Activated T-helper 17 cell treated with anti-CD3 and anti-CD28 coated beads, Interleukin-2, amount 50 U/mL, for 72 hours (primary cell): ENCODE results near the gene VANGL2. TPM values are rescaled to one million over a fixed set of nuclear protein-coding genes. Genes with fewer than 3 reads are reported as not detected.

Source experiments
- ATAC-seq: fragments of 150-1000 bp; cut with Tn5 transposase; replicated peaks from 2 replicates; pipeline ENCODE4 v1.10.0; 2021; ENCODE audit warnings: mild to moderate bottlenecking, moderate library complexity
- H3K27ac Mint-ChIP-seq: one replicate; pipeline ENCODE4 v1.8.0; 2022; ENCODE audit warnings: mixed read lengths
- H3K27me3 Mint-ChIP-seq: one replicate; pipeline ENCODE4 v1.8.0; 2022; ENCODE audit warnings: mixed read lengths
- H3K36me3 Mint-ChIP-seq: one replicate; pipeline ENCODE4 v1.8.0; 2022; ENCODE audit warnings: low read depth, mild to moderate bottlenecking, mixed read lengths
- H3K4me1 Mint-ChIP-seq: one replicate; pipeline ENCODE4 v1.8.0; 2022; ENCODE audit warnings: mixed read lengths
- H3K4me3 Mint-ChIP-seq: one replicate; pipeline ENCODE4 v1.8.0; 2022; ENCODE audit warnings: mild to moderate bottlenecking, mixed read lengths
- H3K9me3 Mint-ChIP-seq: one replicate; pipeline ENCODE4 v1.8.0; 2022; ENCODE audit warnings: mixed read lengths
- total RNA-seq, 2 donors: library from RNA; stranded (reverse); gene quantifications; one replicate each; pipeline ENCODE4 v1.2.3, GENCODE V29; 2022

VANGL2 gene
- total RNA-seq, 2 donors from 2014 or later = not detected

DNA sequence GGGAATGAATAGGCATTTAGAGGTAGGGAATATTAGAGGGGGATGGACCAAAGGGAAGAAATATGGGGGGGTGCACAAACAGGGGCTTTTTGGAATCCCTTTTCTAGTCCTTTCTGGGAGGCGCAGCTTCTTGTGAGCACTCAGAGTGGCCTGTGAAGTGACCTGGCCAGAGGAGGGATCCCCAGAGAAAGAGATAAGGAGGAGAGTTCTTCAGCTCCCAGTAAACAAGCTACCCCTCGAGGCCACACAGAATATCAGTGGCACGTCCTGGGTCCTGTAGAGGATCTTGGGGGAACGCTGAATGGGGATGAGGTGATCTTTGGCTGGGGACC is 19.4 kb downstream of the VANGL2 start:
- no peaks in the 10 kb centered on the region for H3K27me3 Mint-ChIP-seq
- no peaks in the 10 kb centered on the region for H3K4me1 Mint-ChIP-seq
- H3K27ac Mint-ChIP-seq = no peak overlapping the region
- no peak for ATAC-seq
- no peak overlapping the region for H3K4me3 Mint-ChIP-seq
- H3K36me3 Mint-ChIP-seq = no peaks in the 10 kb centered on the region
- H3K9me3 Mint-ChIP-seq = no peaks in the 10 kb centered on the region

DNA sequence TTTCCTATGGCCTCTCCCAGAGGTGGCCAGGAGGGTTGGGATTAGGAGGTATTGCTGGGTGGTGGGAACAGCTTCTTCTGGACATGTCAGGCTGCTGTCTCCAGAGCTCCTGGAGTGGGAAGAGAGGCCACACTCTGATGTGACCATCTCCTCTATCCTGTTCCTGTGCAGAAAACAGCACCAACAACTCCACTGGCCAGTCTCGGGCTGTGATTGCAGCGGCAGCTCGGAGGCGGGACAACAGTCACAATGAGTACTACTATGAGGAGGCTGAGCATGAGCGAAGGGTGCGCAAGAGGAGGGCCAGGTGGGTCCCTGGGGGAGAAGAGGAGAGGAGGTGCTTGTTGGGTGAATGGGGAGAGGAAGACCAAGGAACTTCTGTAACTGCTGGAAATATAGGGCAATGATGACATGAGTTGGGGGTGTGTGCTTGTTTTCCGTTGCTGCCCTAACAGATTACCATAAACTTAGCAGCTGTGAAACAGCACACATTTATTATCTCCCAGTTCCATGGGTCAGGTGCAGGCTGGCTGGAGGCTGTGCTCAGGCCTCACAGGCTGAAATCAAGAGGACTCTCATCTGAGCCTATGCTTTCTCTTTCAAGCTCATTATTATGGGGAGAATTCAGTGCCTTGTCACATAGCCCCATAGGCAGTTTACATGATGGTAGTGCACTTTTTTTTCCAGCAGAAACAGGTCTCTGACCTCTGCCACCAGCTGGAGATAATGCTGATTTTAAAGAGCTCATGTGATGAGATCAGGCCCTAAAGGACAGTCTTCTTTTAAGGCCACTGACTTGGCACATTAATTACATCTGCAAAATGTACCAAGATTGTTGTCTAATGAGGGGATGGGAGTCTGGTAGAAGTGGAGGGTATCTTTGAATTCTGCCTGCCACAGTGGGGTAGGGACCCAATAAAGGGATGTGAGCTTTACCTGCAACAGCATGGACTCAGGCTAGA is 20.8 kb downstream of the VANGL2 start:
- H3K27me3 Mint-ChIP-seq = no peaks in the 10 kb centered on the region
- ATAC-seq = no peak
- peak overlapping the region; percentile 18 for H3K27ac Mint-ChIP-seq
- no peak overlapping the region for H3K4me3 Mint-ChIP-seq
- no peaks in the 10 kb centered on the region for H3K9me3 Mint-ChIP-seq
- no peaks in the 10 kb centered on the region for H3K4me1 Mint-ChIP-seq
- no peaks in the 10 kb centered on the region for H3K36me3 Mint-ChIP-seq

DNA sequence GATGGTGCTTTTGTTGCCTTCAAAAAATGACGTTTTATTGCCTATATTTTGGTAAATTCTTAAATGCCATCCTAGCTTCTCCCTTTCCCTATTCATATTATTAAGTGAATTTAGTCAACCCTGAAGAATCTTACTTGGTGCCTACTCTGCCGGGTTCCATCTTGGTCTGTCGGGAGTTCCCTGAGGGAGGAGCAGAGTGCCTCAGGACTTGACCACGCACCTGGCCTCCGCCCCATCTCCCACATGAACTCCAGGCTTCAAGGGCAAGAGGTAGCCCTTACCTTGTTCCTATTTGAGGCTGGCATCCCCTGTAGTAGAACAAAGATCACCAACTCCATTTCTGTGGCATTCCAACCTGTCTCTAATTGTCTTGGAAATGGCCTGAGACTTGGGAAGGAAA is 21.5 kb downstream of the VANGL2 start:
- no peak overlapping the region for H3K27ac Mint-ChIP-seq
- ATAC-seq = no peak
- no peaks in the 10 kb centered on the region for H3K27me3 Mint-ChIP-seq
- no peak overlapping the region for H3K4me3 Mint-ChIP-seq
- no peaks in the 10 kb centered on the region for H3K4me1 Mint-ChIP-seq
- no peaks in the 10 kb centered on the region for H3K36me3 Mint-ChIP-seq
- H3K9me3 Mint-ChIP-seq = no peaks in the 10 kb centered on the region

DNA sequence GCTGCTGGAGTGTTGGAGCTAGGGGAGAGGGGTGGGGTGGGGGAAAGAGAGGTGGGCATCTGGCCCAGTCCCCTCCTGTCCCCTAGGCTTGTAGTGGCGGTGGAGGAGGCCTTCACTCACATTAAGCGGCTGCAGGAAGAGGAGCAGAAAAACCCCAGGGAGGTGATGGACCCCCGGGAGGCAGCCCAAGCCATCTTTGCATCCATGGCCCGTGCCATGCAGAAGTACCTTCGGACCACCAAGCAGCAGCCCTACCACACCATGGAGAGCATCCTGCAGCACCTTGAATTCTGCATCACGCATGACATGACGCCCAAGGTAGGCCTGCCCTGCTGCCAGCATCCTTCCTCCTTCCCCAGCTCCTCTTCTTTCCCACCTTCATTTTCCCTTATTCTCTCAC is 23.6 kb downstream of the VANGL2 start:
- Mint-ChIP-seq H3K27me3 (no peaks in the 10 kb centered on the region), H3K9me3 (no peaks in the 10 kb centered on the region), H3K4me3 (no peak overlapping the region), H3K4me1 (peaks cover 14% of the 10 kb centered on the region), H3K36me3 (no peaks in the 10 kb centered on the region), H3K27ac (no peak overlapping the region)
- ATAC-seq = no peak

DNA sequence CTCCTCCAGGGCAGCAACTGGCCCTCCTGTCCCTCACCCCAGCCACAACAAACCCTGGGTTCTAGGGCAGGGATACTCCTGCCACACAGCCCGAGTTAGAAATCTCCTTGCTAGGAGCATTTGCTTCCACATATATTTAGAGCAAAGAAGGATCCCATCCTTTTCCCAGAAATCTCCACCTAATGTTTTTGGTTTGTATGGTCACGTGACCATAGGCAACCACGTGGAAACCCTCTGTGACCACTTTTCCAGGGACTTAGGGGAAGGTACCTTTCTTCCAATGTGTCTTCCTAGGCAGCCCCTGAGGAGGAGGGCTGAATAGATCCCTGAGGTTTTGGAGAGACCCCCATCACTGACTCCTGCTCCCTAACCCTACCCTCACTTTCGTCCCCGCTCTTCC is 25.5 kb downstream of the VANGL2 start:
- ATAC-seq = no peak
- H3K27ac Mint-ChIP-seq = no peak overlapping the region
- H3K9me3 Mint-ChIP-seq = no peaks in the 10 kb centered on the region
- no peaks in the 10 kb centered on the region for H3K27me3 Mint-ChIP-seq
- H3K4me3 Mint-ChIP-seq = no peak overlapping the region
- H3K4me1 Mint-ChIP-seq = peaks cover 30% of the 10 kb centered on the region
- no peaks in the 10 kb centered on the region for H3K36me3 Mint-ChIP-seq

DNA sequence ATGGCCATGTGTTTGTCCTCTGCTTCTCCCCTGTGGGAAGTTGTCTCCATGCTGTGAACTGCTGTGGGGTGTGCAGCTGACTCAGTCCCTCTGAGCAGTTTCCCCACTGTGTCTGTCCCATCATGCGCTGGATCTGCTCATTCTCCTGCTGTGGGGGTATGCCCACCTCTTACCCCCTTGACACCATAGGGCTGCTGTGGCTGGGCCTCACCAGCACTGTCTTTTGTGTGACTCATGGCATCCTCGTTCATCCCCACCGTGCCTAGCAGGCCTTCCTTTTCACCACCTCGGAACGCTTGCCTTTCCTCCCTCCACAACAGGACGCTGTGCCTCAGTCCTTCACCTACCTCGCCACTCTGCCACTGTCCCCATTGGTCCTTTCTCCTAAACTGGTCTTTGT is 27.3 kb downstream of the VANGL2 start:
- Mint-ChIP-seq H3K4me3 (peak overlapping the region; percentile 72), H3K9me3 (peaks cover 3% of the 10 kb centered on the region), H3K27ac (peak overlapping the region; percentile 90), H3K27me3 (no peaks in the 10 kb centered on the region), H3K4me1 (peaks cover 40% of the 10 kb centered on the region), H3K36me3 (no peaks in the 10 kb centered on the region)
- no peak for ATAC-seq

DNA sequence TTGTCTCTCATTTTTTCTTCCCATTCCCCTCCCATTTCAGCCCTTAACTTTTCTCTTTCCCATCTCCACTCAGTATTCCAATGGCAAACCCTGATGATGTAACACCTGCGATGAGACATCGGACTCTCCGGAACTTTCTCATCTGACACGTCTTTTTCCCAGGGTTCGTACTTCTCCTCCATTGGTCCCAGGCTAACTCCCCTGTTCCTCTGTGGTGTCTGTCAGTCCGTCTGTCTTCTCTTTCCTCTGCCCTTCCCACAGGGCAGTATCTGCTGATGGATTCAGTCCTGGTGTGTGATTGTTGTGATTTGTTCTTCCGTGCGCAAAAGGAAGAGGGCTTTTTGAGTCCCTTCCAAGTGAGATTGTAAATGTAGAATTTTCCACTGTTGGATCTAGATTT is 27.7 kb downstream of the VANGL2 start:
- H3K4me3 Mint-ChIP-seq = peak overlapping the region; percentile 72
- peaks cover 3% of the 10 kb centered on the region for H3K9me3 Mint-ChIP-seq
- H3K4me1 Mint-ChIP-seq = peaks cover 42% of the 10 kb centered on the region
- no peaks in the 10 kb centered on the region for H3K27me3 Mint-ChIP-seq
- peak overlapping the region; percentile 90 for H3K27ac Mint-ChIP-seq
- no peak for ATAC-seq
- H3K36me3 Mint-ChIP-seq = no peaks in the 10 kb centered on the region

DNA sequence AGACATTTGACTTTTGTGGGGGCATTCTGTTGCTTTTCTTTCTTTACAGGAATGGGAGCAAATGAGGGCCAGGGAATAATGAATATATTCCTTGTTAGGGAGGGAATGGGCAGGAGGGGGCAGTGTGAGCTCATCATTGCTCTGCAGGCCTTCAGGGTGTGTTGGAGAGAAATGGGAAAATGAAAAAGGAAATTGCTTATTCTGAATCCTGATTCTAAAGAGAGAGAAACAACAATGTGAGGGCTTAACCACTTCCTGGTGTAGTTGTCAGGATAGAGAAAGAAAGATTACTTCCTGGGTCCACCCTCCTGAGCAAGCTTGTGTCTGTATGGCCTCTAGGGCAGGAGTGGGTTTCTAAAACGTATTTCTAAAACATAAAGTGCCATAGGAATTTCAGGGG is 28.3 kb downstream of the VANGL2 start:
- no peaks in the 10 kb centered on the region for H3K36me3 Mint-ChIP-seq
- peak overlapping the region; percentile 72 for H3K4me3 Mint-ChIP-seq
- peaks cover 42% of the 10 kb centered on the region for H3K4me1 Mint-ChIP-seq
- peaks cover 3% of the 10 kb centered on the region for H3K9me3 Mint-ChIP-seq
- ATAC-seq = peak; percentile 49
- peak overlapping the region; percentile 90 for H3K27ac Mint-ChIP-seq
- H3K27me3 Mint-ChIP-seq = no peaks in the 10 kb centered on the region

DNA sequence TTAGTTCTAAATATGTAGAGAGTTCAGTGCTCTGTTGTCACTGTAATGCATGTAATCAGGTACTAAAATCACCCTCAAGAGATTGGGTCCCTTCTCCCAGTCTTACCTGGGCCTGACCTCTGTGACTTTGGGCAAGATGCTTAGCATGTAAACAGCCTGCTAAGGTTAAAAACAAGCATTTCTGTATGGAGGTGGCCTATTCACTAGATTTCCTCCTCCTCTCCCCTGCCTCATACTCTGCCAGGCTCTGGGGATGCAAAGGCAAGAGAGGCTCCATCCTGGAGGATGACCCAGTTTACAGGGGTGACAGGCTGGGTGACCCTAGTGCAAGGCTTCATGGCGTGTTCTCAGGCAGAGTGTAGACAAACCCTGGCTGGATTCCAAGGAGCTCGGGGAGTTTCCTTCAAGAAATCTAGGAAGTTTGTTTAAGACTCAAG is 28.8 kb downstream of the VANGL2 start:
- Mint-ChIP-seq H3K4me1 (peaks cover 42% of the 10 kb centered on the region), H3K36me3 (no peaks in the 10 kb centered on the region), H3K27ac (peak overlapping the region; percentile 90), H3K4me3 (peak overlapping the region; percentile 72), H3K9me3 (peaks cover 3% of the 10 kb centered on the region), H3K27me3 (no peaks in the 10 kb centered on the region)
- ATAC-seq = peak; percentile 35

DNA sequence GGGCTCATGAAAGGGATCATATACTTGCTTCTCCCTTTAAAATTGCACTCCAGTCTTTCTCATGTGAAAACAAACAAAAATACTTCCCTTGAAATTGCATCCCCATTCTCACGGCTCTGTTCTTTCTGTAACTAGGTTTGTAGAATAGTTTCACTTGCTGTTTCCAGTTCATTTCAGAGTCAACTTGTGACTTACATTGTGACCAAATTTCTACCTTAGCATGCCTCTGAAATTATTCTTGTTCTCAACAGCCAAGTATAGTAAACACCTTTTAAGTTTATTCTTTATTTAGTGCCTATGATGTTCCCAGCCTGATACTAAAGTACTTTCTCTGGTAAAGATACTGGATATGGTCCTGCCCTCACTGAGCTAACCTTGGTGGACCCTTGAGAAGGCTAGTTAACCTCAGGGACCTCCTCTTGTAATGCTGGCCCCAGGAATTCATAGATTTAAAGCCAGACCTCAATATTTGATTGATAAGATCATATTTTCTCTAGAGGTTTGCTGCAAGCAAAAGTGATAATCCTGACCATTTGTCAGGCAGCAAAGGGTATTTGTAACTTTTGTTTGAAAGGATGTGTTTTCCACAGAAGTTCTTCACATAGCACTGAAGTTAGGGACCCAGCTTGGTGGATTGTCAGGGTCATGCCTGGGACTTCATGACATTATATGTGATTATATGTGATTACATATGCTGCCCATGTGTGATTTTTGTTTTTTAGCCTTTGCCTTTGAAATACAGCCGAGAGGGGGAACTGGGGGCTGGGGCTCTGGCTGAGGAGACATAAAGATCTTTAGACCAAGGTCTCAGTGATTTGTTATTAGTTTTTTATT is 29.6 kb downstream of the VANGL2 start:
- Mint-ChIP-seq H3K4me3 (peak overlapping the region; percentile 72), H3K27ac (peak overlapping the region; percentile 90), H3K4me1 (peaks cover 42% of the 10 kb centered on the region), H3K36me3 (no peaks in the 10 kb centered on the region), H3K9me3 (peaks cover 6% of the 10 kb centered on the region), H3K27me3 (no peaks in the 10 kb centered on the region)
- peak; percentile 61 for ATAC-seq

DNA sequence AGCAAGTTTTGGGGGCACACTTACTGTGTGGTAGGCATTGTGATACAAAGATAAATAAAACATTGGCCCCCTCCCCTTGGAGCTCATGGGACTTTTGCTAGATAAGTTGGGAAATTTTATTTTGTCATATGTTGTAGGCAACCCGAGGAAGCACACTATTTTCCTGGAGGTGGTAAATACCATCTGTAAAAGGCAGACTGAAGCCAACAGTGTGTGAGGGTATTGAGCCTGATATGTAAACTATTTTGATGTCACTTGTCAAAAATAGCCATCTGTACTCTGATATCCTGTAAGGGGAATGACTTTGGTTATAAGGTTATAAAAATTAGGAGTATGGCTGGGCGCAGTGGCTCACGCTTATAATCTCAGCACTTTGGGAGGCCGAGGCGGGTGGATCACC is 30.6 kb downstream of the VANGL2 start:
- Mint-ChIP-seq H3K27ac (peak overlapping the region; percentile 92), H3K9me3 (peaks cover 7% of the 10 kb centered on the region), H3K27me3 (no peaks in the 10 kb centered on the region), H3K4me3 (peak overlapping the region; percentile 72), H3K36me3 (no peaks in the 10 kb centered on the region), H3K4me1 (peaks cover 43% of the 10 kb centered on the region)
- no peak for ATAC-seq

DNA sequence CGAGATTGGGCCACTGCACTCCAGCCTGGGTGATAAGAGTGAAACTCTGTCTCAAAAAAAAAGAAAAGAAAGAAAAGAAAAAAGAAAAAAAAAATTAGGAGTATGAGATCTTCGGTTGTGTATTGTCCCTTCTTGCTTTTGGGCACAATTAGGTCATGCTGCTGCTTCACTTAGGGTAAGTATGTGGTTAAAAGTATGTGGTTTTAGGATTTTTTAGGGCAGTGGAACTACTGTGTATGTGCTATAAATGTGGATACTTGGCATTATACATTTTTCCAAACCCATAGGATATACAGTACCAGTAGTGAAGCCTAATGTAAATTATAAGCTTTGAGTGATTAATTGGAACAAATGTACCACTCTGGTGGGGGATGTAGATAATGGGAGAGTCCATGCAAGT is 31.2 kb downstream of the VANGL2 start:
- Mint-ChIP-seq H3K27me3 (no peaks in the 10 kb centered on the region), H3K36me3 (no peaks in the 10 kb centered on the region)

DNA sequence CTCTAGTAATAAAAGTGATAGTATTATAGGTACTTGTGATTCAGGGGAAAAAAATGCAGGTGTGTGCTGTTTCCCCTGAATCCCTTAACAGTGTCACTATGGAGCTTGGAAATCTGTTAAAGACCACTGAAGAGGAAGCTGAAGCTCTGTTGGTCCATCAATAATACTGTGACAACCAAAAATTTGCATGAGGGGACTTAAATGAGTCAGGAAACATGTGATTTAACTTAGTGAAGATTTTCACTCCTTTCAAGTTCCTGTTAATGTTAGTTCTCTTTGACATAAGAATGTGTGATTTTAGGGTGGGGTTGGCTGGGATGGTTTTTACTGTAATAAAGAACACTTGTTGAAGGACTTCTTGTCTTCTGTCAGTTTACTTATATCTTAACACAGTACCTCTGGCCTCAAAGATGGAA is 32.0 kb downstream of the VANGL2 start:
- H3K36me3 Mint-ChIP-seq = no peaks in the 10 kb centered on the region
- H3K9me3 Mint-ChIP-seq = peaks cover 7% of the 10 kb centered on the region
- H3K27me3 Mint-ChIP-seq = no peaks in the 10 kb centered on the region
- peak overlapping the region; percentile 92 for H3K27ac Mint-ChIP-seq
- H3K4me3 Mint-ChIP-seq = peak overlapping the region; percentile 72
- peaks cover 52% of the 10 kb centered on the region for H3K4me1 Mint-ChIP-seq
- peak; percentile 58 for ATAC-seq

More for the DNA sequence above, 31.2 kb downstream of the VANGL2 start:
- H3K4me3 Mint-ChIP-seq = peak overlapping the region; percentile 72
- ATAC-seq = peak; percentile 37
- peaks cover 47% of the 10 kb centered on the region for H3K4me1 Mint-ChIP-seq
- H3K27ac Mint-ChIP-seq = peak overlapping the region; percentile 92
- peaks cover 7% of the 10 kb centered on the region for H3K9me3 Mint-ChIP-seq

DNA sequence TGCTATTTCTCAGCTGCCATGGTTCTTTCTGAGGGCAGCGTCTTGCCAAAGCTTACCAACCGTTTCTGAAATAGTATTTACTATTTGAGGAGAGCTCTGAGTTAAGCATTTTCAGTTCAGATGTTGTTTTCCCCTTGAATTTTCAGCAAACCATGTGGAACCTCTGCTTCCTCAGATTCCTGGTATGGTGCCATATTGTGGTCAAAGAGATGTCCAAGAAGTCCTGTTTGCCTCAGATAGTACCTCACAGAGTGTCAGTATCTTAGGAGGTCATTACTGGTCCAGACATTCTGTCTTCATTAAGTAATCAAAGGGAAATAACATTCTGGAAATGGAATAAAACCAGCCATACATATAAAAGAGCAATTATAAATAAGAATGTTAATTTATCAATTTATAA is 36.6 kb downstream of the VANGL2 start:
- H3K4me1 Mint-ChIP-seq = peaks cover 32% of the 10 kb centered on the region
- H3K36me3 Mint-ChIP-seq = no peaks in the 10 kb centered on the region
- peak overlapping the region; percentile 94 for H3K27ac Mint-ChIP-seq
- peak overlapping the region; percentile 87 for H3K4me3 Mint-ChIP-seq
- H3K9me3 Mint-ChIP-seq = peaks cover 4% of the 10 kb centered on the region
- no peaks in the 10 kb centered on the region for H3K27me3 Mint-ChIP-seq
- no peak for ATAC-seq
